SH-SY5Y (cell line): ENCODE measurements around the gene EIF4A3.

Source experiments
- GATA2 ChIP-seq: IDR thresholded peaks from 2 replicates; pipeline ENCODE4 v1.6.1; 2011; ENCODE audit warnings: mild to moderate bottlenecking, low read depth, low read length
- GATA3 ChIP-seq: IDR thresholded peaks from 2 replicates; pipeline ENCODE4 v1.6.1; 2011; ENCODE audit warnings: low read depth, mild to moderate bottlenecking, low read length, moderate library complexity

DNA sequence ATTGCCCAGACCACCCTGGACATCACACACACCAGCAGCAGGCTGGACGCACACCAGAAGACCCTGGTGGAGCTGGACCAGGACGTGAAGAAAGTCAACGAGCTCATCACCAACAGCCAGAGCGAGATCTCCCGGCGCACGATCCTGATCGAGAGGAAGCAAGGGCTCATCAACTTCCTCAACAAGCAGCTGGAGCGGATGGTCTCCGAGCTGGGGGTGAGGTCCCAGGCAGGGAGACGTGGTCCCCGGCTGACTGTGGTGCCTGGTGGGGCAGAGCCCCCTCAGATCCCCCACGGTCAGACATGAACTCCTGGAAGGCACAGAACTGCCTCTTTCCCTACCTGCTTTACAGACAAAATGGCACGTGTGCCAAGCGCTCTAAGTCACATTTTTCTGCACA lies 62.2 kb downstream of the EIF4A3 start:
- TF ChIP-seq GATA3 (no peak), GATA2 (no peak)
